GM12878 (cell line): Measurements from ENCODE around the gene ZNF689. TPM values are rescaled to one million over a fixed set of nuclear protein-coding genes. Genes with fewer than 3 reads are reported as not detected.
A peak's percentile ranks its signal among the peaks of the same experiment; 100 is the strongest.

Experiments used
- DPF2 ChIP-seq: fragments of 450-650 bp; IDR thresholded peaks from 2 replicates; pipeline ENCODE4 v1.6.1; 2017; ENCODE audit warnings: mild to moderate bottlenecking
- FOS ChIP-seq: IDR thresholded peaks from 3 replicates; pipeline ENCODE4 v1.6.1; 2011; ENCODE audit warnings: borderline replicate concordance; ENCODE audit not compliant: insufficient read length; ENCODE audit errors: extremely low read depth
- HDAC6 ChIP-seq: fragments of 200-600 bp; sonication (generic); IDR thresholded peaks from one replicate; pipeline ENCODE4 v1.8.0; 2017; ENCODE audit warnings: antibody characterized with exemption; ENCODE audit not compliant: unreplicated experiment
- JUNB ChIP-seq: IDR thresholded peaks from 2 replicates; pipeline ENCODE4 v1.6.1; 2016; ENCODE audit warnings: antibody characterized with exemption, mild to moderate bottlenecking
- MYB ChIP-seq: fragments of 150-350 bp; IDR thresholded peaks from 2 replicates; pipeline ENCODE4 v1.6.1; 2014; ENCODE audit warnings: mild to moderate bottlenecking, low read depth, low read length, borderline replicate concordance
- RAD51 ChIP-seq: fragments of 450-650 bp; IDR thresholded peaks from 2 replicates; pipeline ENCODE4 v1.6.1; 2016; ENCODE audit warnings: moderate library complexity, mild to moderate bottlenecking, inconsistent platforms
- SIN3A ChIP-seq: IDR thresholded peaks from 2 replicates; pipeline ENCODE4 v1.6.1; 2012; ENCODE audit warnings: low read depth, low read length, improper control_type of control experiment
- SIX5 ChIP-seq: IDR thresholded peaks from 2 replicates; pipeline ENCODE4 v1.6.1; 2011; ENCODE audit warnings: mild to moderate bottlenecking, low read depth, low read length, moderate library complexity; ENCODE audit not compliant: severe bottlenecking
- SMARCA5 ChIP-seq: fragments of 450-650 bp; IDR thresholded peaks from 2 replicates; pipeline ENCODE4 v1.6.1; 2017; ENCODE audit warnings: mild to moderate bottlenecking
- SPI1 ChIP-seq: IDR thresholded peaks from 2 replicates; pipeline ENCODE4 v1.6.1; 2011; ENCODE audit warnings: low read depth, mild to moderate bottlenecking, low read length, moderate library complexity, borderline replicate concordance; ENCODE audit not compliant: insufficient read depth
- ZNF217 ChIP-seq: fragments of 450-650 bp; IDR thresholded peaks from 2 replicates; pipeline ENCODE4 v1.6.1; 2017; ENCODE audit warnings: antibody characterized with exemption, mild to moderate bottlenecking
- ZNF622 ChIP-seq: fragments of 450-650 bp; IDR thresholded peaks from 2 replicates; pipeline ENCODE4 v1.6.1; 2017; ENCODE audit warnings: mild to moderate bottlenecking, inconsistent platforms
- polyA plus RNA-seq, 11 experiments: library from polyadenylated mRNA; depleted of rRNA in 4 of 11; unstranded in 6 of 11; stranded (reverse) in 5 of 11; fragments of >200 nt; fragmentation: Nextera tagmentation in 4 of 11; fragmentation: Illumina TruSeq in 1 of 11; extraction: Ambion mirVana in 4 of 11; extraction: Trizol in 1 of 11; gene quantifications; 1 replicate in 1 of 11; 2 replicates in 10 of 11; pipeline versions ENCODE4 v1.2.1 to v1.2.3, GENCODE V29; 2011 to 2016; ENCODE audit warnings: inconsistent platforms in 2 of 11, missing spikeins in 2 of 11, low read depth in 1 of 11
- total RNA-seq, 4 experiments: library from RNA; depleted of rRNA in 3 of 4; stranded (reverse); fragments of >200 nt in 3 of 4; fragmentation: Illumina TruSeq in 1 of 4; extraction: Trizol in 1 of 4; gene quantifications; 2 replicates each; pipeline versions ENCODE4 v1.2.1 to v1.2.3, GENCODE V29; 2013 to 2021
- TF ChIP-seq, protein P1 (sequence below): IDR thresholded peaks from 2 replicates; pipeline ENCODE4 v1.6.1; 2011; ENCODE audit warnings: borderline replicate concordance, low read depth, mild to moderate bottlenecking, moderate library complexity, low read length; ENCODE audit not compliant: insufficient read depth, poor library complexity, severe bottlenecking
- TF ChIP-seq, protein P2 (sequence below): IDR thresholded peaks from 2 replicates; pipeline ENCODE4 v1.6.1; 2012; ENCODE audit warnings: improper control_type of control experiment, low read depth, low read length; ENCODE audit not compliant: insufficient replicate concordance
- TF ChIP-seq, protein P3 (sequence below): fragments of 450-650 bp; IDR thresholded peaks from 2 replicates; pipeline ENCODE4 v1.6.1; 2016; ENCODE audit warnings: mild to moderate bottlenecking, moderate library complexity, borderline replicate concordance
- TF ChIP-seq, protein P4 (sequence below): fragments of 450-650 bp; IDR thresholded peaks from 2 replicates; pipeline ENCODE4 v1.6.1; 2018; ENCODE audit warnings: borderline replicate concordance, mild to moderate bottlenecking; ENCODE audit not compliant: partially characterized antibody

ZNF689 gene
- total and polyA plus RNA-seq, 10 of the 15 experiments (the other 5 are each of a cell fraction or from before 2014, with no cell fraction given) = 4.7 to 13.2 (median 8.5) TPM

DNA sequence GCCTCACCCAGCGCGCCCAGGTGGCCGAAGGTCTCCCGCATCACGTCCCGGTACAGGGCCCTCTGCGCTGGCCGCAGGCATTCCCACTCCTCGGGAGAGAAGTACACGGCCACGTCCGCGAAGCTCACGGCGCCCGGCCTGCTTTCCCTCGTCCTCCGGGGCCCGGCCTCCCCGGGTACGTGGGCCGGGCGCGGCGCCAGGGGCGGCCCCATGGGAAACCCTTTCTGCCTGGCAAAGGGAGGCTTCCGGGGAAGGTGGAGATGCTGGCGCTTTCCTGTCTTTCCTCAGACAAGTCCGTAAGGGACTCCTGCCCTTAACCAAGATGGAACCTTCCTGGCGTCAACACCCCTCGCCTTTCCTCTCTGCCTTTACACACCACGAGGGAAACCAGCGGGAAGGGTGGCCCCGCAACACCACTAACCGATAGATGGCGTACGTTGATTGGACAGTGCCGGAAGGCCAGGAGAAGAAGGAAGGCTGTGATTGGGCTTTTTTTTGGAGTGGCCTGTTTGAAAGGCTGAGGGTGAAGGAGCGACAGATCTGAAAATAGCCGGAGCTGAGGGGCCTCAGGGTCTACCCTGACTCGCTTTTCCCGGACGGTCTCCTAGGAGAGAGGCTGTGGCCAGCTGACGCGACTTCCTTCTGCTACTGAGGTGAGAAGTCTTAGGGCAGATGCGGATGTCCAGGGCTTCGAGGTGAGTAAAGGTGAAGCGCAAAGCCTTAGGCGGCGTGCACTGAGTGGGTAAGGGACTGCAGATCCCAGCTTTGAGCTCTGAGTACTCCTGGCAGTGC lies 24.6 kb downstream of the ZNF689 start, which contains the start of gene ZNF785 (continued):
- TF ChIP-seq, protein P1, sequence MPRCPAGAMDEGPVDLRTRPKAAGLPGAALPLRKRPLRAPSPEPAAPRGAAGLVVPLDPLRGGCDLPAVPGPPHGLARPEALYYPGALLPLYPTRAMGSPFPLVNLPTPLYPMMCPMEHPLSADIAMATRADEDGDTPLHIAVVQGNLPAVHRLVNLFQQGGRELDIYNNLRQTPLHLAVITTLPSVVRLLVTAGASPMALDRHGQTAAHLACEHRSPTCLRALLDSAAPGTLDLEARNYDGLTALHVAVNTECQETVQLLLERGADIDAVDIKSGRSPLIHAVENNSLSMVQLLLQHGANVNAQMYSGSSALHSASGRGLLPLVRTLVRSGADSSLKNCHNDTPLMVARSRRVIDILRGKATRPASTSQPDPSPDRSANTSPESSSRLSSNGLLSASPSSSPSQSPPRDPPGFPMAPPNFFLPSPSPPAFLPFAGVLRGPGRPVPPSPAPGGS = no peak
- no peak for TF ChIP-seq ZNF217
- TF ChIP-seq, protein P2, sequence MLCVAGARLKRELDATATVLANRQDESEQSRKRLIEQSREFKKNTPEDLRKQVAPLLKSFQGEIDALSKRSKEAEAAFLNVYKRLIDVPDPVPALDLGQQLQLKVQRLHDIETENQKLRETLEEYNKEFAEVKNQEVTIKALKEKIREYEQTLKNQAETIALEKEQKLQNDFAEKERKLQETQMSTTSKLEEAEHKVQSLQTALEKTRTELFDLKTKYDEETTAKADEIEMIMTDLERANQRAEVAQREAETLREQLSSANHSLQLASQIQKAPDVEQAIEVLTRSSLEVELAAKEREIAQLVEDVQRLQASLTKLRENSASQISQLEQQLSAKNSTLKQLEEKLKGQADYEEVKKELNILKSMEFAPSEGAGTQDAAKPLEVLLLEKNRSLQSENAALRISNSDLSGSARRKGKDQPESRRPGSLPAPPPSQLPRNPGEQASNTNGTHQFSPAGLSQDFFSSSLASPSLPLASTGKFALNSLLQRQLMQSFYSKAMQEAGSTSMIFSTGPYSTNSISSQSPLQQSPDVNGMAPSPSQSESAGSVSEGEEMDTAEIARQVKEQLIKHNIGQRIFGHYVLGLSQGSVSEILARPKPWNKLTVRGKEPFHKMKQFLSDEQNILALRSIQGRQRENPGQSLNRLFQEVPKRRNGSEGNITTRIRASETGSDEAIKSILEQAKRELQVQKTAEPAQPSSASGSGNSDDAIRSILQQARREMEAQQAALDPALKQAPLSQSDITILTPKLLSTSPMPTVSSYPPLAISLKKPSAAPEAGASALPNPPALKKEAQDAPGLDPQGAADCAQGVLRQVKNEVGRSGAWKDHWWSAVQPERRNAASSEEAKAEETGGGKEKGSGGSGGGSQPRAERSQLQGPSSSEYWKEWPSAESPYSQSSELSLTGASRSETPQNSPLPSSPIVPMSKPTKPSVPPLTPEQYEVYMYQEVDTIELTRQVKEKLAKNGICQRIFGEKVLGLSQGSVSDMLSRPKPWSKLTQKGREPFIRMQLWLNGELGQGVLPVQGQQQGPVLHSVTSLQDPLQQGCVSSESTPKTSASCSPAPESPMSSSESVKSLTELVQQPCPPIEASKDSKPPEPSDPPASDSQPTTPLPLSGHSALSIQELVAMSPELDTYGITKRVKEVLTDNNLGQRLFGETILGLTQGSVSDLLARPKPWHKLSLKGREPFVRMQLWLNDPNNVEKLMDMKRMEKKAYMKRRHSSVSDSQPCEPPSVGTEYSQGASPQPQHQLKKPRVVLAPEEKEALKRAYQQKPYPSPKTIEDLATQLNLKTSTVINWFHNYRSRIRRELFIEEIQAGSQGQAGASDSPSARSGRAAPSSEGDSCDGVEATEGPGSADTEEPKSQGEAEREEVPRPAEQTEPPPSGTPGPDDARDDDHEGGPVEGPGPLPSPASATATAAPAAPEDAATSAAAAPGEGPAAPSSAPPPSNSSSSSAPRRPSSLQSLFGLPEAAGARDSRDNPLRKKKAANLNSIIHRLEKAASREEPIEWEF = no peak
- TF ChIP-seq SPI1 = no peak
- no peak for TF ChIP-seq JUNB
- peak; percentile 69 for TF ChIP-seq RAD51
- no peak for TF ChIP-seq MYB
- TF ChIP-seq SMARCA5 = no peak
- TF ChIP-seq, protein P3, sequence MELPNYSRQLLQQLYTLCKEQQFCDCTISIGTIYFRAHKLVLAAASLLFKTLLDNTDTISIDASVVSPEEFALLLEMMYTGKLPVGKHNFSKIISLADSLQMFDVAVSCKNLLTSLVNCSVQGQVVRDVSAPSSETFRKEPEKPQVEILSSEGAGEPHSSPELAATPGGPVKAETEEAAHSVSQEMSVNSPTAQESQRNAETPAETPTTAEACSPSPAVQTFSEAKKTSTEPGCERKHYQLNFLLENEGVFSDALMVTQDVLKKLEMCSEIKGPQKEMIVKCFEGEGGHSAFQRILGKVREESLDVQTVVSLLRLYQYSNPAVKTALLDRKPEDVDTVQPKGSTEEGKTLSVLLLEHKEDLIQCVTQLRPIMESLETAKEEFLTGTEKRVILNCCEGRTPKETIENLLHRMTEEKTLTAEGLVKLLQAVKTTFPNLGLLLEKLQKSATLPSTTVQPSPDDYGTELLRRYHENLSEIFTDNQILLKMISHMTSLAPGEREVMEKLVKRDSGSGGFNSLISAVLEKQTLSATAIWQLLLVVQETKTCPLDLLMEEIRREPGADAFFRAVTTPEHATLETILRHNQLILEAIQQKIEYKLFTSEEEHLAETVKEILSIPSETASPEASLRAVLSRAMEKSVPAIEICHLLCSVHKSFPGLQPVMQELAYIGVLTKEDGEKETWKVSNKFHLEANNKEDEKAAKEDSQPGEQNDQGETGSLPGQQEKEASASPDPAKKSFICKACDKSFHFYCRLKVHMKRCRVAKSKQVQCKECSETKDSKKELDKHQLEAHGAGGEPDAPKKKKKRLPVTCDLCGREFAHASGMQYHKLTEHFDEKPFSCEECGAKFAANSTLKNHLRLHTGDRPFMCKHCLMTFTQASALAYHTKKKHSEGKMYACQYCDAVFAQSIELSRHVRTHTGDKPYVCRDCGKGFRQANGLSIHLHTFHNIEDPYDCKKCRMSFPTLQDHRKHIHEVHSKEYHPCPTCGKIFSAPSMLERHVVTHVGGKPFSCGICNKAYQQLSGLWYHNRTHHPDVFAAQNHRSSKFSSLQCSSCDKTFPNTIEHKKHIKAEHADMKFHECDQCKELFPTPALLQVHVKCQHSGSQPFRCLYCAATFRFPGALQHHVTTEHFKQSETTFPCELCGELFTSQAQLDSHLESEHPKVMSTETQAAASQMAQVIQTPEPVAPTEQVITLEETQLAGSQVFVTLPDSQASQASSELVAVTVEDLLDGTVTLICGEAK = peak; percentile 85
- TF ChIP-seq FOS = peak; percentile 66
- no peak for TF ChIP-seq ZNF622
- TF ChIP-seq HDAC6 = no peak
- peak; percentile 78 for TF ChIP-seq SIX5
- TF ChIP-seq, protein P4, sequence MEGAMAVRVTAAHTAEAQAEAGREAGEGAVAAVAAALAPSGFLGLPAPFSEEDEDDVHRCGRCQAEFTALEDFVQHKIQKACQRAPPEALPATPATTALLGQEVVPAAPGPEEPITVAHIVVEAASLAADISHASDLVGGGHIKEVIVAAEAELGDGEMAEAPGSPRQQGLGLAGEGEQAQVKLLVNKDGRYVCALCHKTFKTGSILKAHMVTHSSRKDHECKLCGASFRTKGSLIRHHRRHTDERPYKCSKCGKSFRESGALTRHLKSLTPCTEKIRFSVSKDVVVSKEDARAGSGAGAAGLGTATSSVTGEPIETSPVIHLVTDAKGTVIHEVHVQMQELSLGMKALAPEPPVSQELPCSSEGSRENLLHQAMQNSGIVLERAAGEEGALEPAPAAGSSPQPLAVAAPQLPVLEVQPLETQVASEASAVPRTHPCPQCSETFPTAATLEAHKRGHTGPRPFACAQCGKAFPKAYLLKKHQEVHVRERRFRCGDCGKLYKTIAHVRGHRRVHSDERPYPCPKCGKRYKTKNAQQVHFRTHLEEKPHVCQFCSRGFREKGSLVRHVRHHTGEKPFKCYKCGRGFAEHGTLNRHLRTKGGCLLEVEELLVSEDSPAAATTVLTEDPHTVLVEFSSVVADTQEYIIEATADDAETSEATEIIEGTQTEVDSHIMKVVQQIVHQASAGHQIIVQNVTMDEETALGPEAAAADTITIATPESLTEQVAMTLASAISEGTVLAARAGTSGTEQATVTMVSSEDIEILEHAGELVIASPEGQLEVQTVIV = no peak
- 0 out of 2 replicates have a peak, but pooled peaks have one; percentile 16 for TF ChIP-seq DPF2
- TF ChIP-seq SIN3A = peak; percentile 97
